GM19467 (cell line): ENCODE results near the gene C2CD4D.
"Not testable (repeated sequence)": the region's sequence is repeated elsewhere in the genome, so short reads cannot be mapped to it uniquely, and the experiment has no call there.

Experiments used
- ATAC-seq: cut with Tn5 transposase; IDR thresholded peaks from one replicate; pipeline ENCODE4 v1.9.1; 2021; ENCODE audit warnings: mild to moderate bottlenecking, moderate library complexity; ENCODE audit not compliant: unreplicated experiment

The C2CD4D gene

DNA sequence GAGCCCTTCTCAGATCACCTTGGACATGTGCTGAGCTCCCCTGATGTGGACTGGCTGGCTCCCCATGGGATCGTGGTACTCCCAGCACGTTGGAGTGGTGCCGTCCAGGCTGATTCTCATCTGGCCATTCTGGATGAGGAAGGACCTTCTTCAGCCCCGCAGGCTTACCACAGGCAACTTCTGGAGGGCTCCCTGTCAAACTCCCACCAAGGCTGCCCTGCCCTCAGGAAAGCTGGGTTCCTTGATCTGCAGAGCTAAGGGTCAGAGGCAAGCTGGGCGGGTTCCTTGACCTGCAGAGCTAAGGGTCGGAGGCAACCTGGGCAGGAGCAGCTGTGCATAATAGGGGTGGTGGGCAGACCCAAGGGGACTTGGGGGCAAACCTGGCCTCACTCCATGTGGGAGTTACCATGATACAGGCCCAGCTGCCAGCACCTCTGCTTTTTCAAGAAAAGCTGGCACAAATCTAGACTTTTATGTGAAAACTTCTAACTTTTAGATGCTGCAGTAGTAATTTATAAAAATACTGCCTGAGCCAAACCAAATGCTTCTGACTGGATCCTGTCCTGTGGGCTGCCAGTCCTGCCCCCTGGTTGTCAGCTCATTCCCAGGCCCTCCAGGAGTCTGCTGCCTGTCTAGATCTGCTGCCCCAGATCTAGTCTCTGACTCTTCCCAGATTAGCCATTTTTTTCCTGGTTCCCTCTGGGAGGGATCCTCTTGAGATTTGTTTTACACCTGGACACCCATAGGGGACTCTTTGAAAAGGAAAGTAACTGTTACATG is 19.5 kb upstream of the C2CD4D start:
- no peak for ATAC-seq

DNA sequence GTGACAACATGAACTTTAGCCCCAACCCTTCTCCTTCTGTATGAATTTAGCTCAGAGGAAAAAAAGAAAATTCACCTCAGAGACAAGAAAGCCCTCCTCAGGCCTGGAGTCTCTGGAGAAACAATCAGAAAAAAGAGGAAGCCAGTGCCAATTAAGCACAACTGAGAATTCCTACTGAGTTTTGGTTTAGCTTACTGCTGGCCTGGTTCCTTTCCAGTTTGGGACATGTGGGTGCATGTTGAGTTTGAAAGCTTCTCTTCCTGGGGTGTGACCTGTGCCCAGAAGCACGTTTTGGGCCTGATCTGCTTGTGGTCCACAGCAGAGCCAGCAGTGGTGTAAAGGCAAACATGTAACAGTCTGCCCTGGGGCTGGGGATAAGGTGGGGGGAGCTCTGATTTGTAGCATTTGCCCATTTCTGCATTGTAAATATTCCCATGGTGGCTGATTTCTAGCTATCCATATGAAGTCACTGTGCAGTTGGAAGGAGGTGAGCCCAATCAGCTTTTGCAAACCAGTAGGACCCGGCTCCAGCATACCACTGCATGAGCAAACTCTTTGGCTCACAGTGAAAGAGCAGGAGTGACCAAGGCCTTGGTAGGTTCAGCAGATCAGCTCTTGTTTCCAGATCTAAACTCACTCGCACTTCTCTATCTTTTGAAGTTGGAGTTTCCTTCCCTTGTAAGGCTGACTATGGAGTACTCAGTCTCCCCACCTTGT is 18.6 kb upstream of the C2CD4D start:
- no peak for ATAC-seq

DNA sequence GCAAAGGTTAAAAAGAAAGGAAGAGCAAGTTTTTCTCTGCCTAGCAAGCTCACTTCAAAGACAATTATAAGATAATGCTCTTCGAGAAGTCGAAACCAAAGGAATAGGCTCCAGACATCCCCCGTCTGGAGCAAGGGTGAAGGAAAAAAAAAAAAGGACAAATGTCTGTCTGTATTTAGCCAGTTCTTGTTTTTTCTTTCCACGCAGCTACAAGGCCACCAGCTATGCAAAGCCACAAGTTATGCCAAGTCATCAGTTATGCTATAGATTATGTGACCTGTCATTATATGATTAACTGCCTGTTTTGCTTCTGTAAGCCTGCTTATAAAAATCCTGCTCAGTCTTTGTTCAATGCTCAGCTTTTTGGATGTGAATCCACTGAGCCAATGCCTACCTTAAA is 16.3 kb upstream of the C2CD4D start:
- ATAC-seq = no peak

DNA sequence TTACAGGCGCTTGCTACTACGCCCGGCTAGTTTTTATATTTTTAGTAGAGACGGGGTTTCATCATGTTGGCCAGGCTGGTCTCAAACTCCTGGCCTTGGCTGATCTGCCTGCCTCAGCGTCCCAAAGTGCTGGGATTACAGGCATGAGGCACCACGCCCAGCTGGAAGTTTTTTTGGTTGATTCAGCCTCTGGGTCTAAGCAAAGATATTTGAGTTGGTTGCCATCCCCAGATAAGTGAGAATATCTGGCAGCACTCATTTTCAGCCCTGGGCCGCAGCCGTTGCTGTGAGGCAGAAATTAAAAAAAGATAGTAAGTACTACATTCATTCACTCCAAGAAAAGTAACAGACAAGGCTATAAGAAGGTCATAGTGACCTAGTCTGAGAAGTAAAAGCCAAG is 15.9 kb upstream of the C2CD4D start:
- not testable (repeated sequence) for ATAC-seq

DNA sequence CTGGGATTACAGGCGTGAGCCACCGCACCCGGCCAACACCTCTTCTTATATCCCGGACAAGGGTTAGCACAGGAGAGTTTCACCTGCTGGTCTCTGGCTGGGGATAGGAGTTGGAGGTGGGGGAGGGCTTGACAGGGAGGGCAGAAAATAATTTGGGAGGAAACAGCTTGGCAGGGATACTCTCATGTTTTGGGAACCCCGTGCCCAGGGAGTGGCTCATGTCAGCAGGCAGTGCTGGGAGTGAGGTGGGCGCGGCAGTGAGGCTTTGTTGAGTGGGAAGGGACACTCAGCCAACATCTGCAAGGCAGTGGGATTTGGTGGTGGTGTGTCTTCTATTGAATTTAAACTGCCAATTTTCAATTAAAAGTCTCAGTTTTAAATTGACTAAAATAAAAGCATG is 15.0 kb upstream of the C2CD4D start:
- no peak for ATAC-seq

DNA sequence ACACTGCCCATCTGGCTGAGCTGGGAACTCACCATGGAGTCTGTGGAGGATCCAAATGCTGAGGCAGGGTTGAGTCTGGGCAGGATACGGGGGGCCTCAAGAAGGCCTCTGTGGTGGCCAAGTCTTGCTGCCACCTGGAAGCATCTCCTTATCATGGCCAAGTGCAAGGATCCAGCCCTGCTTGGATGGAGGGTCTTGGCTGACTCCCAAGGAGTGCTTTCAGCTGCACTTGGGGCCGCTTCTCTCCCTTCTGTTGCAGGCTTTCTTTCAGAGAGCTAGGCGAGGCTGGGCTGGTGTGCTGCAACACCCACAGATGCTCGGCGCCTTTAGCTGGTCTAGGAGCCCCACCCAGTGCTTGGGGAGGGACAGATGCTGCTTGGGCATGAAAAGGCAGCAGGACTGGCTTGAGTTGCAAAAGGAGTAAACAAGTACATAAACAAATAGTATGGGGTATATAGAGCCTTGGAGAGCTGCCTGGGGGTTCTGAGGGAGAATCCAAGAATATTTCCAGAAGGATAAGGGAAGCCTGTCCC is 13.9 kb upstream of the C2CD4D start, which contains the start of gene THEM5:
Gene THEM5, minus strand, starts transcription at position 302 of the 533 bp plus-strand sequence. Its CDS starts 147 bp downstream, at position 155.
- no peak for ATAC-seq

DNA sequence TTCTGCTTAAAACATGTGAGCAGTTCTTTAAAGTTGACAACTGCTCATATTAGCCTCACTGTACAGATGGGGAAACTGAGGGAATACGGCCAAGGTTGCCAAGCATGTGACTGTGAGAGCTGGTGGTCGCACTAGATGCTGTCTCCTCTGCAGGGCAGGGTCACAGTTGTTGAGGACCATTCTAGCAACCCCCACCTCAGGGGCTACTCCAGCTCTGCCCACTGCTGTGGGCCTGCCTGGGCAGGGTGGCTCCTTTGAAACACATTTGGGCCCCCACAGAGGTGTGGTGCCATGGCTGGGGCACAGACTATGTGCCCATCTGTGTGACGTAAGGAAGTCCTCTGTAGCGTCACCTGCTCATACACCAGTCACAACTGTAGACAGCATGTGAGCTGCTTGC is 13.1 kb upstream of the C2CD4D start:
- ATAC-seq = no peak

DNA sequence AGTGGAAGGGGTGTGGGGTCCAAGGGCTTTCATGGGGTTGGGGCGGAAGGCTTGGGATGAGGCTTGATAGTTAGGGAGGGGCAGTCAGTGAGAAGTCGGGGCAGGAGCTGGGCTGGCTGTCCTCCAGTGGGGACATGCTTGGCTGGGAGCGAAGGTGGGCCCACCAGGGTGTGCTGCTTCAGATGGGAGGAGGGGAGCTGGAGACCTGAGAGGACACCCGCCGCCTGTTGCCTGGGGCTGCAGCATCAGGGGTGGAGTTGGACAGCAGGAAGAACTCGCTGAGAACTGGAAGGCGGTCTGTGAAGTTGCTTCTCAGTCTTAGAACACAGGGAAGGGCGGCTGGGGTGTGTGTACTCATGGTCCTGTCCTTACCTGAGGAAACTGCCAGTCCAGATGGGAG is 12.3 kb upstream of the C2CD4D start:
- ATAC-seq = no peak

DNA sequence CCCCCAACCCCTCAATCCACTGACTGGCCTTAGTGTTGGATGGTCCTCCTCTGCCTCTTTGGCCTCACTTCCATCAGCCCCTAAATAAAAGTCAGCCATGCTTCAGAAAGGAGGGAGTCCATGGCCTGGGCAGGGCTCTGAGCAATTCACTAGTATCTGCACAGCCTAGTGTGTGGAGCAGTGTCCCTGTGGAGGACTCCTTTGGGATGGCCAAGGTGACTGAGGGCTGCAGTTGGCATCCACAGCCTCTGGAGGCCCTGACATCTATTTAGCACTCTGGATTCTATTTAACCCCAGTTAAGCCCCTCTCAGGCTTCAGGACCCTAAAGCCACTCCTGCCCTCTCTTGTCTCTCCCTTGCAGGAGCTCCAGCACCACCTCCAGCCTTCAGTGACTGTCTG is 10.3 kb upstream of the C2CD4D start:
- ATAC-seq = no peak

DNA sequence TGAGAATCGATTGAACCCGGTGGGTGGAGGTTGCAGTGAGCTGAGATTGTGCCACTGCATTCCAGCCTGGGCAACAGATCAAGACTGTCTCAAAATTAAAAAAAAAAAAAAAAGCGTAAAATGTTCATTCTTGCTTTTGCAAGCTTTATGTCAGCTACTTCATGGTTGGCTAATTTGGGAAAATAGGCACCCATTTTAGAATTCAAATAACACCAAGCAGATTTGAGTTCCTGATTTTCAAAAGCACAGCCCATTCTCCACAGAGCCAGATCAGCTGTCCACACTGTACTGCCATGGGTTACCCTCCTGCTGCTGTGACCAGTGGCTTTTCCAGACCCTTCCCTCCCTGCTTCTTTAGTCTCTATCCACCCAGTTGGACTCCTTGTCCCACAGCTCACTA is 9.5 kb upstream of the C2CD4D start:
- ATAC-seq = no peak

DNA sequence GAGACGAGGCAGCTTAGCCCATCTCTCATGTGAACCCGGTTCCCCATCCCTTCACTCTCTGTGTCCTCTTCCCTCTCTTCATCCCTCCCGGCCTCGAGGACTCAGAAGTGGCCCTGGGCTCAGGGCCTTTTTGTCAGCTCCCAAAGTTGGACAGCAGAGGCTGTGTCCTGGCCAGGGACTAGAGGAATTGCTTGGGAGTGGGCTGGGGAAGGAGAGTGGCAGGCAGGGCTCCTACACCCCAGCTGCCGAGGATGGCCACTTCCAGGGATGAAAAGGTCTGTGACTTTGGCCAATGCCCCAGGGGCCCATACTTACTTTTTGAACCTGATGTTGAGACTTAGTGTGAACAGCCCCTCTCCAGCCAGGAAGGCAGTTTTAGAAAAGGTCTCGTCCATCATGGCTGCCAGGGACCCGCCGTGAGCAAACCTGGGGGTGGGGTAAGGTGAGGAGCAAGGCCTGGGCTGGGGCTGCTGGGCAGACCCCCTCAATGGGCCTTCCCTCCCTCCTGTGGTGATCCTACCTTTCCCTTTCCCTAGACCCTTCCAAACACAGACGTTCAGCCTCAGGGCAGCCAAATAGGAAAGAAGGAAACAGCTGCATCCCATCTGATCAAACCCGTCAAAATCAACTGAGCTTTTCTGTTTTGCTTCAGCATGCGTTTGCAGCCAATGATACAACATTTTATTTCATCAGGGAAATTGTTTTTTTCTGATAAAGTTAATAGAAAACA is 8.4 kb upstream of the C2CD4D start:
- ATAC-seq = no peak

DNA sequence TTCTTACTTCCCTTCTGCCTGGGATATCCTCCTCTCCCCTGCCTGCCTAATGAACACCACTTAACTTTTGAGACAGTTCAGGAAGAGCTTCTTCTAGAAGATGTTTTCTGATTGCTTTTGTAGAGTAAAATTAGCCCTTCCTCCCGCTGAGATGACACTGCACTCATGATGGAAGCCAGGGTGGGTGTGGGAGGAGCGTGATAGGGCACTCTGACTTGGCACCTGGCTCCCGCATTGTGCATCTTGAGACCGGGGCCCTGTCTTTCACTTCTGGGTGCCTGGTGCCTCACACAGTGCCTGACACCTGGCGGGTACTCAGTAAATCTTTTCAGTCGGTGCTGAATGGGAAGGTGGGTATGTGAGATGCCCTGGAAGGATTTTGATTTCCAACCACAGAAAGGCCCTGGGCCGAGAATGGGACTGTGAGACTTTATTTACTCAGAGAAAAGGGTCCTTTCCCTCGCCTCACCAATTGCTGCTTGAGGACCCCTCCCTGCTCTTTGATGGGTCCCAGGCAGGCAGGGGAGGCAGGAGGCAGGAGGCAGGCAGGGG is 7.1 kb upstream of the C2CD4D start:
- no peak for ATAC-seq

DNA sequence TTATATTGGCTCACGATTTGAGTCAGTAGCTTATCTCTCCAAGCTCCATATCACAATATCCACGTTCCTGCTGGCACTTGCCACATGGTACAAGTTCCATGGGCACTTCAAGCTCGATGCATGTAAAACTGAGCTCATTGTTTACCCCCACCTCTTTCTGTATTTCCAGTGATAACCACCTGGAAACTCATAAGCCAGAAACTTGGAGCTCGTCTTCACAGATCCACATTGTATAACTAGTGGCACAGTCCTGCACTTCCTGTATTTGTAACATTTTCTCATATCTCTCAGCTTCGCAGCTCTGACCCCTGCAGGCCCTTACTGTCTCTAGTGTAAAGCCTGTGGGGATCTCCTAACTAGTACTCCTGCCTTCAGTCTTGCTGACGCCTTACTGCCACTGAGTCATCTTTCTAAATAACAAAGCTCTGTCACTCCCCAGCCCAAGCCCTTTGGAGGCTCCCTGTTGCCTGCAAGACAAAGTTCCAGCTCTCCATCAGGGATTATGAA is 6.5 kb upstream of the C2CD4D start:
- ATAC-seq = no peak

DNA sequence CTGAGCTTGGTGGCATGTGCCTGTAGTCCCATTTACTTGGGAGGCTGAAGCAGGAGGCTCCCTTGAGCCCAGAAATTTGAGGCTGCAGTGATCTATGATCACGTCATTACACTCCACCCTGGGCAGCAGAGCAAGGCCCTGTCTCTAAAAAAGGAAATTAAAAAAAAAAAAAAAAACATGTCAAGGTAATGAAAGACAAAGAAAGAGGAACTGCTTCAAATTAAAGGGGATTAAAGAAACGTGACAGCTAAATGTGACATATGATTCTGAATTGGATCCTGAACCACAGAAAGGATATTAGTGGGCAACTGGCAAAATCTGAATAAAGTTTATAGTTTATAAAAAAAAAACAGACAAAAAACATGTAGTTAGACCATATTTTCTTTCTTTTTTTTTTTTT is 3.8 kb upstream of the C2CD4D start:
- ATAC-seq = no peak

DNA sequence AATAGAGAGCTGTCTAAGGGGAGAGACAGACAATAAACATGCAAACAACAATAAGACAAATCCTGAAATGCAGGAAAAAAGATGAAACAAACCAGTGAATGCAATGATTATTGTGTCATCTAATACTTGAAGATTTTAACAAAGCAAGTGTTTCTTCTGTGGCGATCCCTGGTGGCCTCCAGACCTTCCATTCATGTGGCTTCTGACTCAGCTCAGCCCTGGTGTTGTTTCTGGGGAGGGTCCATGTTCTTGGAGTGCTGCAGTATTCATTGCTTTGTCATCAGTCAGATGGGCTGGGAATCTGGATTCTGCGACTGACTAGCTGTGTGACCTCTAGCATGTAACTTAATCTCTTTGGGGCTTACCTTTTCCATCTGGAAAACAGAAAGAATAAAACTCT is 1.5 kb upstream of the C2CD4D start:
- ATAC-seq = no peak

DNA sequence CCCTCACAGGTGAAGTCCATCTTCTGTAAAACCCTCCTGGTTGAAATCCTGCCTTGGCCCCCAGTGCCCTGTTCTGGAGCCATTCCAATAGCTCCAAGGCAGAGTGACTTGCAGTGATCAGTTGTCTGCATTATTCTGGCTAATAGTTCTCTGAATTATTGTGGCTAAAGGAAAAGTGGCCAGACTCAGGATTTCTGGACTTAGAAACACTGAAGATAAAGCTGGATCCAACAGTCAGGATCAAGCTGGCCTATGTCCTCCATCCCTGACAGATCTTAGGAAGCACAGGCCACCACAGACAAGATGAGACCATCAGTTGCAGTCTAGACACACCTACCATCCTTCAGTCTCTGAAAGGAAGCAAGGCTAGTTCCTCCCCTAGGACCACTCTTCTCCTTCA is 801 bp upstream of the C2CD4D start:
- ATAC-seq = no peak

DNA sequence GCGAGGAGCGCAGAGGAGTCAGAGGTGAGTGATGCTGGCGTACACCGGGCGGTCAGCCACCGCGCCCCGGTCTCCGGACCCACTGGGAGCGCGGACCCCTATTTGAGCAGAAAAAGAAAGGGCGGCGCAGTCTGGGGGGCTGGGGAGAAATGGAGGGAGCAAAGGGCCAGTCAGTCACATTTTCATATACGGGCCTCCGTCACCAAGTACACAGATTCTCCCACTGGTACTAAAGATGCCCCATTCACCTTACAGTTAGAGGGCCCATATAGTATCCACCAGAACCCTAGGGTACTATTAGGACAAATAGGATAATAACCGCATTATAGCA is 573 bp downstream of the C2CD4D start:
- no peak for ATAC-seq

DNA sequence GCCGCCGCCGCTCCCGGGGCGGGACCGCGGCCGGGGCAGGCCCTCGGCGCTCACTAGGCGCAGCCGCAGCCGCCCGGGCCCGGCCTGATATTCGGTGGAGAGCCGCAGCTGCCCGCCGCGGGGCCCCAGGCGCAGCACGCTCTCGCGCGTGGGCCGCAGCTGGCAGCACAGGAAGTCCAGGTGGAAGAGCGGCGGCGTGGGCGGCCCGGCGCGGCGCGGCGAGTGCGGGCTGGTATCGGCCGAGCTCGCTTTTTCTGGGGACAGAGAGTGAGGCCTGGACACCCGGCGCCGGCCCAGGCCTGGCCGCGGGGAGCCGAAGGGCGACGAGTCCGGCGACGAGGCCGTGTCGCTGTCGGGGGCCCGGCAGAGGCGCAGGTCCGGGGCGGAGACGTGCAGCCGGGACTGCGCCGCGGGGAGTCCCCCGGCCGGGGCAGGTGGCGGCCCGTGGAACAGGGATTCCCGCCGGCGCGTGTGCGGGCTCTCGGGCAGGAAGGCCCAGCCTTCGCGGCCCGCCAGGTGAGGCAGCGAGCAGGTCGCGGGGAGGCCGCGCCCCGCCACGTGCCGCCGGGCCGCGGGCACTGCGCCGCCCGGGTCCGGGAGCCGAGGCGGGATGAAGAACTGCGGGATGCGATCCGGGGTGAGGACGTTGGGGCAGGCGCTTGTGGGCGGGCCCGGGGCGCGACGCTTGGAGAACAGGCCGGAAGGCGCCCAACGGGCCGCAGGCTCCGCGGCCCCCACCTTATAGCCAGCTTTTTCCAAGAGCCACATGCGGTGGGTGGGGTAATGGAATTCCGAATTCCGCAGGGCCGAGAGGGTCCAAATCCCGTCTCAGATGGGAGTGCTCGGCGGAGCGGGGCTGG is 1.2 kb downstream of the C2CD4D start:
- no peak for ATAC-seq

DNA sequence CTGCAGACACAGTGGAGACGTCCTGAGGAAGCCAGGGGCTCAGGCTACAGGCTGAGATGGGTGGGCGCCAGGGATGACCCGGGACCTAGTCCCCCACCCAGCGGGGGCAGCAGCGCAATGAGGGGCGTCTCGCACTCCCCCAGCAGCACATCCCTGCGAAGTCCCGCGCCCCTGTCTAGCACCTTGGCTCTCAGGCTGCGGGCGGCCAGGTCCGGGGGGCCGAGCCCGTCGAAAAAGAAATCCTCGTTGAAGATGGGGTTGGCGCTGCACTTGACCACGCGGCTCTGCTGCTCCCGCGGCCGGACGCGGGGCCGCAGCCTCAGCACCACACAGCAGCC is 1.8 kb downstream of the C2CD4D start:
- no peak for ATAC-seq

DNA sequence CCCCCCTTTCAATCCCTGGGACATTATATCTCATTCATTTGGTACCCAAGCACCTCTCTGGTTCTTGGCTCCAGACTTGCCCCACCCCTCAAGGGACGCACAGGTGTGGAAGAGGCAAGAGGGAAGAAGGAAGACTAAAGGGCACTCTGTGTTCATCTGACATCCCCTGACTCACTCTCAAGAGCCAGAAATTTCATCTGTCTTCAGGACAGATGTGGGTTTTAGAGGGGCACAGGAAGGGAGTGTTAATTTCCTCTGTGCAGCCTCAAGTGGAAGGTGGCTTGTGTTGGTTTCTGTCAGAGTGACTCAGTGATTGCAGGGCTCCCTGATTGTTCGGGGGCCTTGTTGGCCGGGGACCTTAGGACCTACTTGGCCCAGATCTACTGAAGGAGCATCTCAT is 2.4 kb downstream of the C2CD4D start:
- no peak for ATAC-seq
